HuH-7.5 (cell line): Measurements from ENCODE around the gene IGSF9B.

Source experiments
- DNase-seq: peaks from one replicate; pipeline ENCODE4 v3.0.0; 2011; ENCODE audit warnings: low spot score

Gene IGSF9B

DNA sequence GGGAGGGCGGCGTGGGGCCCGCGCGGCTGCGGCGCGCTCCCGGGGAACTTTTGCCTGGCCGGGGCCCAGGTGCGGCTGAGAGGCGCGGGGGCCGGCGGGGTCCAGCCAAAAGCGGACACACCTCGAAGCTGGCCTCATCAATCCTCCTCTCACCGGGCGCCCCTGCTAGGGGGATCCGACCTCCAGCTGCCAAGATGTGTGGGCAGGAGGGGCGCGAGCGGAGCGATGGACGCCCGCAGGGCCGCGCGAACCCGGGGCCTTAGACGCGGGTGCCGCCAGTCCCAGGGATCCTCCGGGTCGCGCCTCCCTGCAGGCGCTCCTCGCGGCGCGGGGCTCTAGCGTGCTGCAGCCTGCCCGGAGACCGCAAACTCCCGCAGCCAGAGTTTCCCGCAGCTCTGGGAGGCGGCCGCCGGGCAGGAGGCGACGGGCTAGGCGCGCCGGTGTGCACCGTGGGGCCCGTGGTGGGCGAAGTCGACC, 785 bp downstream of the IGSF9B start:
- DNase-seq = no peak

- no peak for DNase-seq
These were observed 1.5 kb downstream of the IGSF9B start for GRCh38 chr11:133955081-133955891.

DNA sequence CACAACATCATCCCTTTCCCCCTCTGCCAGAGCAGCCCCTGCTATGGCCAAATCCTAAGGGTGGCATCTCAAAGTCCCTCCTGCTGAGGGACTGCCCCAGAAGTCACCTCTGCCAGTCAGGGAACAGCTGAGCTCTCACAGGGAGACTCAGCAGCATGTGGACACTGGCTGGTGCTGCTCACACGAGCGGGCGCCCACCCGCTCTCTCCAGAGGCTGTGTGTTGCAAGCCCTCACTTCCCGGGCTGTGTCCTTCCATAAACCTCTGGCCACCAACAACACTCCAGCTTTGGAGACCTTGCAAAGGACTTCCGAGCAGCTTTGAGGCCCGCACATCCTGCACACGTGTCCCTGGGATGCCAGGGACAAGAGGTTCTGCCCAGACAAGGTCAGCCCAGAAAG, 2.8 kb downstream of the IGSF9B start:
- DNase-seq = no peak

- no peak for DNase-seq
These were observed 3.2 kb downstream of the IGSF9B start for GRCh38 chr11:133953547-133953946.

GRCh38 chr11:133952199-133953190, 4.3 kb downstream of the IGSF9B start:
- DNase-seq = no peak

DNA sequence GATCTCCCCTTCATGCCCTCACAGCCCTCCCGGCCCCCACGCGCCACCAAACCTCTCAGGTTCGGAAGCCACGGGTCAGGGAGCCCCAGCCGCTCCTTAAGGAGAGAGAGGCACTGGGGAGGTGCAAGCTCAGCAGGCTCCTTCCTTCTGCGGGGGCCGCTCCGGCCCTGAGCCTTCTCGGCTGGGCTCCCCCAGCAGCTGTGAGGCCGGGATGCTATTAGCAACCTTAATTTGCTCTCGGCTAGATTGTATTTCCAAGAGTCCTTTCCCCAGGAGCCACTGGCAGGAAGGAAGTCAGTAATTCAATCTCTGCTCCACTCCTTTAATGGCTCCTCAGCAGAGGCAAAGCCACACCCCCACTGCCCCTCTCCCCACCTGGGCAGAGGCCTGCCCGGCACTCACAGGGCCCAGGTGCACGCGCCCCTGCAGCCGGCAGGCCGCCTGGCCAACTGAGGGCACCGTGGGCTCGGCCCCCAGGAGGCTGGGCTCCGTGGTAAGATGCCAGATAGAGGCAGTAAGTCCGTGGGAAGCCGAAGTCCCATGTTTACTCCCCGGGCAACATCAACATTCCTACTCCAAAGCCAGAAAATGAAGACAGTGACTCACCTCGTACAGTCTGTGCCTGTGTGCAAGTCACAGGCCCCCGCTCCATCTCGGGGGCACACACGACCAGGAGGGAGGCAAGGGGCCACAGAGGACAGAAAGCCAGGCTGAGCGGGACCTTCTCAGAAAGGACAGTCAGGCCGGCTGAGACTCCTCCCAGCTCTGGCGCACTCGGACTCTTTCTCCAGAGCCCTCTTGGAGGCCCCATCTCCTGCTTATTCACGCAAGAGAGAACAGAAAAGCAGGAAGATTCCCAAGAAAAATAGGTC, 5.2 kb downstream of the IGSF9B start:
- DNase-seq = no peak

DNA sequence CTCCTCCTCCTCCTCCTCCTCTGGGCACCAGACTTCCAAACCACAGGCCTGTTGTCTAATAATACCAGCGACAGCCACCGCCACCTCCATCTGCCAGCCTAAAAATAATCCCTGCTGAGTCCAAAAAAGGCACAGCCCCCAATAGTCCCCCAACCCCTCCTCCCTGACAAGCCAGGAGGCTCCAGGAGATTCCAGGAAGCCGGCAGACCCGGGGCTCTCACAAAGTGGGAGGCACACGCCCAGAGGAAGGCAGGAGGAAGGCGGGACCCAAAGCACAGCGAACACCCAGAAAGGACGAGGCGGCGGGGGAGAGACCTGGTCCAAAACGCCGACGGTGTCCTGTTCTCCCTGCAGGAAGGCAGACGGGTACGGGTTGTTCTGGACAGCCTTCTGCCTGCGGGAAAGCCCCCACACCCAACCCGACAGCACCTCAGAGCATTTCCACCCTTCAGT, 5.9 kb downstream of the IGSF9B start:
- DNase-seq = no peak

DNA sequence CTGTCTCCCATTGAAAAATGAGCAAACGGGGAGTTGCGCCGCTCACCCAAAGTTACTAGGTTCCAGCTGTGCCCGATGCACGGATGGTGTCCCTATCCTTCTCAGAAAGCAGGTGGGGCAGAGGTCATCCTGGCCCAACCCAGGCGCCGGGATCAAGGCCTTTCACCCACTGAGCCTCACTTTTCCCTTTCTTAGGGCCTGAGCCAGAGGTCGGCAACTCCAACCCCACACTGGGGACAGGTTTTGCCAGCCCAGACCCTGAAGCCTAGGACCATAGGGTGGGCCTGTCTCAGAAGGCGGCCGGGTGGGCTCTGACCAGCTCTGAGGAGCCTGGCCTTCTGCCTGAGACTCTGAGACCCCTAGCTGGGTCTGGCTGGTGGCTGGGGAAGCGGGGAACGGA, 6.3 kb downstream of the IGSF9B start:
- no peak for DNase-seq

GRCh38 chr11:133949129-133949528, 7.6 kb downstream of the IGSF9B start:
- DNase-seq = no peak

- DNase-seq = no peak
These were observed 8.1 kb downstream of the IGSF9B start for GRCh38 chr11:133948711-133949110.

GRCh38 chr11:133947321-133947756, 9.4 kb downstream of the IGSF9B start:
- DNase-seq = no peak

- no peak for DNase-seq
These were observed 10.0 kb downstream of the IGSF9B start for GRCh38 chr11:133946541-133947318.

GRCh38 chr11:133946051-133946450, 10.7 kb downstream of the IGSF9B start:
- no peak for DNase-seq

DNA sequence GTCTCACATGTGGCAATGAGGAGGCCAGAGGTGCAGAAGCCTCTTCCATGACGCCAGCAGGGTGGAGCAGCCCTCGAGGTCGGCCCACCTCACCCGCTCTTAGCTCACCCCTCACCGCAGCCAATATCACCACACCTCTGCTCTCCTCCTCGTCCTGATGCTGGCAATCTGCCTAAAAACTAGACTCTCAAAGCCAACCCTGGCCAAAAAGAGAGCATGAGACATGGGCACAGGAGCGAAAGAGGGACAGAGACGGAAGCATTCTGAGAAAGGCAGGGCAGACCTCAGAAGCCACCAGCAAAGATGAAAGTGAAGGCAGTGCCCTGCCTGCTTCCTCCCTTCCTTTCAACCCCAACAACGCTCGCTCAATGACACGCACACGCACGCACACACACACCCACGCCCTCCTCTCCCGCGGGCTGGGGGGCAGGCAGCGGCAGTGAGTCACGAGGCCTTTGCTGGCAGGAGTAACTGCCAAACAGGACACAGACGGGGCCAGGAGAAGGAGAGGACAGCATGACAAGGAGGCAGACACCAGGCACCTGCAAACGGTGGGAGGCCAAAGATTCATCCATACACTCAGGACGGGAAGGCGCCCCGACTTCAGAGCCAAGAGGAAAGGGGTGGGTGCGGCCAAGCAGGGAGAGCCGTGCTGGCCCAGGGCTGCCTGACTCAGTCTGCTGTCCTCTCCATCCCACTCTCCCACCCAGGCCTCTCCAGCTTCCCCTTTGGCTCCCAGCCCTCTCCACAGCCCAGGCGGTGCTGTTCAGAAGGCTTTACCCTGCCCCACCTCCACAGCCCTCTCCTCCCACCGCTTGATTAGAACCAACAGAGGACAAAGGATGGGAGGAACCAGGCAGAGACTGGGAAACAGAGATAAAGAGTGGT, 11.4 kb downstream of the IGSF9B start:
- DNase-seq = no peak

DNA sequence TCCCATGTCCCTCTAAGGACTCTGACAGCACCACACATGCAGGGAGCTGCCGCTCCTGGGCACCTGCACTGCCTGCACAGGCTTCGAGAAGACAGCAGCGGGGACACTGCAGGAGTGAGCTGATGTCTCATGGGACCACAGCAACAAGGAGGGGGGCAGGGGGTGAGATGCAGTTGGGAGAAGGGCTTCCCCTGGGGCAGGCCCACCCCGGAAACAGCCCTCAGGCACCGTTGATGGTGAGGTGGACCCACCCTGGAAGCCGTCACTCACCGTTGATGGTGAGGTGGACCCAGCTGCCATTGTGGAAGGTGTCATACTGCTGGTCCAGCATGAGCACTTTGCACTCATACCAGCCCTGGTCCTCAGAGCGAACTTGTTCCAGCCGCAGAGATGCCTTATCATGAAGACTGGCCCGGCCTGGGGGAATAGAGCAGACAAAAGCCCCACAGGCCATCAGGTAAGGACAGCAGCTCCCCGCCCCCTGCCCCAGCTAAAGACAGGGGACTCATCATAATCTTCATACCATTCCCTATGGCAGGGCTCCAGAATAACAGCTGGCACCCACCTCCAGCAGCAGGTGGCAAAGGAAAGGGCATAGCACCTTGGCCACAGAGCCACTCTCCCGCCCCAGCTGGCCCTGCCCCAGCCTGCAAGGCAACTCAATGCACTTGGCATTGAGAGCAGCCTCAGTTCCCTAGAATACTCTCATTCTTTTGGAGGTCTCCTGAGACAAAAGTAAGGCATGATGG, 12.6 kb downstream of the IGSF9B start:
- DNase-seq = no peak

DNA sequence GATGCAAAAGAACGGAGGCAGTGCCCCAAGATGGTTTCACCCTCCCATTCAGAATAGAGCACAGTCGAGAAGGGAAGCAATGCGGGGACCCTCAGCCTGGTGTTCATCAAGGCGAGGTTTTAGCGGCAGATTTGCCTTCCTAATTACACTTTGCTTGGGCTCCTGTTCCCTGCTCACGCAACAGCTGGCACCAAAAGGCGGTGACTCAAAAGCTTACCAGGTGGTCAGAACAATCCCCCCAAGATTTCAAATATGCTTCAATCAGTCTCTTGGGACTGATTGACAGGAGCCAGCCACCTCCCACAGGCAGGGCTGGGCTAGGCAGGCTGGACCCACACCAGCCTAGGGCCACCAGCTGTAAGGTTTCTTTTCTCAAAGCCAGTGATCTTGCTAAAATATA, 14.2 kb downstream of the IGSF9B start:
- no peak for DNase-seq

DNA sequence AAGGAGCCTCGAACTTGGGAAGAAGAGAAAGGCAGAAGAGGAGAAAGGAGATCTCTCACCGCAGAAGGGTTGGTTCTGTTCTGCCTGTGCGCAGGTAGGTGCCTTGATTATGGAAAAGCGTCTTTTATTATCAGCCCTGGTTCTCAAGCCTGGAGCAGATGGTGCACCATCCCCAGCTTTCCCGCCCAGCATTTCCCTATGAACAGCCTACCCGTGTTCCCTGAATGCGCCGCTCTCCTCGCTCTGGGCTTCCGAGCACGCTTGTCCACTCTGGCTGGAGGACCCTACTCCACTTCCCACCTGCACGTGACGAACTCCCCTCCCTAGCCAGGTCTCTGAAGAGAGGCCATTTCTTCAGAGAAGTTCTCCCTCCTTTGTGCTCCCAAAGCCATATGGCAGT, 15.2 kb downstream of the IGSF9B start:
- no peak for DNase-seq

DNA sequence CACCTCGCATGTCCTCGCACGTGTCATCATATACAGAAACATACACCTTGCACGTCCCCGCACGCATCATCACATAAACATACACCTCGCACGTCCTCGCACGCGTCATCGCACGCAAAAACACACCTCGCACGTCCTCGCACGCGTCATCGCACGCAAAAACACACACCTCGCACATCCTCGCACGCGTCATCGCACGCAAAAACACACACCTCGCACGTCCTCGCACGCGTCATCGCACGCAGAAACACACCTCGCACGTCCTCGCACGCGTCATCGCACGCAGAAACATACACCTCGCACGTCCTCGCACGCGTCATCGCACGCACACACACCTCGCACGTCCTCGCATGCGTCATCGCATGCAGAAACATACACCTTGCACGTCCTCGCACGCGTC, 16.7 kb downstream of the IGSF9B start:
- DNase-seq = no peak

DNA sequence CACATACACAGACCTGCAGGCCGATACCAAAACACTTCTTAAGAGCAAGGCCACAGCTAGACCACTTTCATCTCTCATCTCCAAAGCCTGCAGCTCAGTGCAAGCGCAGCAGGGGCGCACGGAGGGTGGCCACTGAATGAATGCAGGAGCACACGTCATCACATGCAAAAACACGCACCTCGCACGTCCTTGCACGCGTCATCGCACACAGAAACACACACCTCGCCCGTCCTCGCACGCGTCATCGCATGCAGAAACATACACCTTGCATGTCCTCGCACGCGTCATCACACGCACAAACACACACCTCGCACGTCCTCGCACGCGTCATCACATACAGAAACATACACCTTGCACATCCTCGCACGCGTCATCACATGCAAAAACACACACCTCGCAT, 17.2 kb downstream of the IGSF9B start:
- DNase-seq = no peak
